A549 (cell line): Measurements from ENCODE around the gene CTIF. TPM values are rescaled to one million over a fixed set of nuclear protein-coding genes. Genes with fewer than 3 reads are reported as not detected.

Experiments used
- ATAC-seq, 2 experiments: fragments of 200-7000 bp in 1 of 2; fragments of >200 bp in 1 of 2; cut with Nextera tagmentation in 1 of 2; cut with Tn5 transposase in 1 of 2; 3 replicates each; pipeline versions ENCODE4 v1.8.0 to v1.9.1; 2018 to 2020; ENCODE audit warnings: mild to moderate bottlenecking in 1 of 2, moderate library complexity in 1 of 2
- CTCF ChIA-PET: fragments of 300-600 bp; sonication (Branson Sonifier 250); formaldehyde crosslinking; extraction: SDS; loops from one replicate; lab custom pipeline; 2021; ENCODE audit warnings: antibody characterized with exemption, inconsistent platforms; lab: Yijun Ruan, JAX
- POLR2A ChIA-PET: fragments of 350-600 bp; formaldehyde crosslinking; extraction: SDS; loops from one replicate; lab custom pipeline; 2021; ENCODE audit warnings: antibody characterized with exemption, inconsistent platforms; lab: Yijun Ruan, JAX
- DNase-seq, 2 experiments: peaks; one replicate each; pipeline versions ENCODE4 v3.0.0 to v3.0.0-alpha.2; 2011 to 2016; ENCODE audit warnings: low read depth in 1 of 2, low spot score in 1 of 2
- FAIRE-seq: peaks from 2 replicates; lab custom pipeline; 2011; peaks lifted over from hg19 to GRCh38; lab: Jason Lieb, UNC
- H3K27ac ChIP-seq, 2 experiments: fragments of >200 bp; sonication (Bioruptor Twin); formaldehyde crosslinking; 3 replicates each; pipeline ENCODE4 v1.5.1; 2016 to 2017
- H3K4me1 ChIP-seq: fragments of >200 bp; sonication (Bioruptor Twin); formaldehyde crosslinking; 3 replicates; pipeline ENCODE4 v1.6.1; 2016
- H3K4me2 ChIP-seq: fragments of >200 bp; sonication (Bioruptor Twin); formaldehyde crosslinking; 3 replicates; pipeline ENCODE4 v1.6.1; 2016
- H3K4me3 ChIP-seq: fragments of >200 bp; sonication (Bioruptor Twin); formaldehyde crosslinking; 3 replicates; pipeline ENCODE4 v1.5.1; 2016
- H3K9me3 ChIP-seq: fragments of >200 bp; sonication (Bioruptor Twin); formaldehyde crosslinking; 3 replicates; pipeline ENCODE4 v1.6.1; 2016
- ATOH8 ChIP-seq: fragments of 250-450 bp; sonication (Bioruptor Pico); IDR thresholded peaks from 2 replicates; pipeline ENCODE4 v1.5.0; 2020; ENCODE audit warnings: low read depth, mild to moderate bottlenecking, moderate library complexity
- BCL3 ChIP-seq: fragments of >200 bp; sonication (Bioruptor Twin); formaldehyde crosslinking; IDR thresholded peaks from 3 replicates; pipeline ENCODE4 v1.6.1; 2016
- BHLHE40 ChIP-seq: IDR thresholded peaks from 2 replicates; pipeline ENCODE4 v1.6.1; 2012; ENCODE audit warnings: low read depth, low read length, inconsistent platforms
- CBX8 ChIP-seq: fragments of 200-600 bp; sonication (generic); IDR thresholded peaks from 2 replicates; pipeline ENCODE4 v1.6.1; 2016
- CEBPB ChIP-seq, 2 experiments: fragments of >200 bp in 1 of 2; sonication (Bioruptor Twin) in 1 of 2; formaldehyde crosslinking in 1 of 2; IDR thresholded peaks; 2 replicates each; pipeline ENCODE4 v1.6.1; 2012 to 2016
- CHD4 ChIP-seq: fragments of 200-600 bp; sonication (generic); IDR thresholded peaks from 2 replicates; pipeline ENCODE4 v1.6.1; 2016; ENCODE audit warnings: antibody characterized with exemption, mild to moderate bottlenecking, borderline replicate concordance
- E2F6 ChIP-seq: IDR thresholded peaks from 2 replicates; pipeline ENCODE4 v1.6.1; 2012; ENCODE audit warnings: low read depth, borderline replicate concordance
- EHF ChIP-seq: fragments of 250-450 bp; sonication (Bioruptor Pico); IDR thresholded peaks from 2 replicates; pipeline ENCODE4 v1.5.0; 2020; ENCODE audit warnings: mild to moderate bottlenecking
- ESRRA ChIP-seq: fragments of 150-350 bp; IDR thresholded peaks from 2 replicates; pipeline ENCODE4 v1.6.1; 2014; ENCODE audit warnings: mild to moderate bottlenecking, low read length, borderline replicate concordance
- HOXA7 ChIP-seq: fragments of 250-450 bp; sonication (Bioruptor Pico); IDR thresholded peaks from 2 replicates; pipeline ENCODE4 v1.5.0; 2020; ENCODE audit warnings: mild to moderate bottlenecking, moderate library complexity
- JUNB ChIP-seq: fragments of >200 bp; sonication (Bioruptor Twin); formaldehyde crosslinking; IDR thresholded peaks from 2 replicates; pipeline ENCODE4 v1.6.1; 2016
- KDM1A ChIP-seq: fragments of 200-600 bp; sonication (generic); IDR thresholded peaks from 2 replicates; pipeline ENCODE4 v1.6.1; 2016; ENCODE audit warnings: low read depth, mild to moderate bottlenecking
- KDM5A ChIP-seq: fragments of 200-600 bp; sonication (generic); IDR thresholded peaks from 2 replicates; pipeline ENCODE4 v1.6.1; 2016; ENCODE audit warnings: antibody characterized with exemption, mild to moderate bottlenecking
- MAX ChIP-seq: IDR thresholded peaks from 2 replicates; pipeline ENCODE4 v1.6.1; 2012
- MYC ChIP-seq: IDR thresholded peaks from 2 replicates; pipeline ENCODE4 v1.6.1; 2012; ENCODE audit warnings: mild to moderate bottlenecking, inconsistent platforms, low read length, improper control_type of control experiment, borderline replicate concordance
- NFE2L2 ChIP-seq: fragments of 150-350 bp; conservative IDR thresholded peaks from 2 replicates; pipeline ENCODE4 v1.6.1; 2014; ENCODE audit warnings: low read length
- POLR2A ChIP-seq: IDR thresholded peaks from 2 replicates; pipeline ENCODE4 v1.6.1; 2012; ENCODE audit warnings: mild to moderate bottlenecking, low read length
- POLR2AphosphoS2 ChIP-seq: conservative IDR thresholded peaks from 2 replicates; pipeline ENCODE4 v1.6.1; 2012; ENCODE audit warnings: low read length, improper control_type of control experiment, inconsistent platforms
- RCOR1 ChIP-seq: fragments of 150-350 bp; IDR thresholded peaks from 2 replicates; pipeline ENCODE4 v1.6.1; 2014; ENCODE audit warnings: antibody characterized with exemption, low read length, low read depth
- RFX5 ChIP-seq: fragments of 450-650 bp; IDR thresholded peaks from 2 replicates; pipeline ENCODE4 v1.7.1; 2014; ENCODE audit warnings: antibody characterized with exemption, mild to moderate bottlenecking, moderate library complexity
- ZC3H11A ChIP-seq: fragments of 450-650 bp; IDR thresholded peaks from 2 replicates; pipeline ENCODE4 v1.6.1; 2014; ENCODE audit warnings: antibody characterized with exemption, mild to moderate bottlenecking
- ZNF302 ChIP-seq: fragments of 250-450 bp; sonication (Bioruptor Pico); IDR thresholded peaks from 2 replicates; pipeline ENCODE4 v1.9.0; 2021; ENCODE audit warnings: inconsistent platforms, mild to moderate bottlenecking, moderate library complexity
- WGBS: methylation state at CpG from one replicate; pipeline ENCODE4 v1.1.6; 2017; ENCODE audit errors: missing lambda C conversion rate; 5-methylcytosine and 5-hydroxymethylcytosine counted together
- polyA plus RNA-seq, 4 experiments: library from polyadenylated mRNA; depleted of rRNA in 3 of 4; stranded (reverse); fragments of >200 nt; fragmentation: RNase III in 1 of 4; extraction: RNeasy Plus Mini Kit Qiagen cat#74134 plus additional on column Dnase treatment in 1 of 4; gene quantifications; 2 replicates in 3 of 4; 3 replicates in 1 of 4; pipeline ENCODE4 v1.2.3, GENCODE V29; 2011 to 2017

Gene CTIF
- polyA plus RNA-seq, 2 of the 4 experiments (the other 2 are of a cell fraction), result 17.0 to 24.7 TPM

GRCh38 chr18:48872234-48873145, 333.7 kb downstream of the CTIF start:
- WGBS, result 69% methylated on average over 18 of the region's 20 CpGs
- CTCF ChIA-PET, result interaction anchor here (1.5 kb wide), 1 partner anchor 98 kb away, joined by 3 read pairs; no protein-coding TSS in a partner anchor
- peak overlapping the region; percentile 78 to 94 for H3K27ac ChIP-seq
- H3K4me1 ChIP-seq, result peaks cover 45% of the 10 kb centered on the region
- no peak for ATAC-seq
- FAIRE-seq, result no peak
- DNase-seq, result no peak
- no peak for TF ChIP-seq BCL3
- no peak for TF ChIP-seq ZC3H11A
- TF ChIP-seq MAX, result no peak
- no peak for TF ChIP-seq RCOR1
- no peak for TF ChIP-seq RFX5
- TF ChIP-seq KDM1A, result no peak
- no peak for TF ChIP-seq E2F6
- TF ChIP-seq POLR2A, result no peak
- no peak for TF ChIP-seq KDM5A
- TF ChIP-seq EHF (CRISPR knock-in tag), result no peak
- no peak for TF ChIP-seq NFE2L2
- no peak for TF ChIP-seq CHD4
- no peaks in the 10 kb centered on the region for H3K9me3 ChIP-seq
- POLR2A ChIA-PET, result no interaction called here
- H3K4me2 ChIP-seq, result peak overlapping the region; percentile 56
- no peak overlapping the region for H3K4me3 ChIP-seq

GRCh38 chr18:48874233-48874632, 335.4 kb downstream of the CTIF start:
- DNase-seq, result no peak
- TF ChIP-seq ATOH8 (CRISPR knock-in tag), result no peak
- TF ChIP-seq POLR2AphosphoS2, result no peak
- TF ChIP-seq MYC, result no peak
- TF ChIP-seq E2F6, result no peak
- TF ChIP-seq BHLHE40, result no peak
- TF ChIP-seq CEBPB (IDR thresholded peaks at IDR 0.05), result no peak
- TF ChIP-seq, all 56 proteins: peak for 0
- no peak overlapping the region; the same call in 1 of the 3 replicates for H3K4me2 ChIP-seq
- POLR2A ChIA-PET, result interaction anchor here (0.6 kb wide), 1 partner anchor 42 kb away, joined by 3 read pairs; no protein-coding TSS in a partner anchor
- WGBS, result 88% methylated on average over 5 of the region's 5 CpGs
- H3K4me1 ChIP-seq, result peaks cover 40% of the 10 kb centered on the region
- no peaks in the 10 kb centered on the region for H3K9me3 ChIP-seq
- peak overlapping the region; percentile 78 to 94 for H3K27ac ChIP-seq
- no peak for ATAC-seq
- H3K4me3 ChIP-seq, result no peak overlapping the region
- FAIRE-seq, result no peak
- CTCF ChIA-PET, result interaction anchor here (0.8 to 1.5 kb wide), 3 partner anchors 10 to 100 kb away, joined by 3 read pairs; no protein-coding TSS in a partner anchor

- no peak for ATAC-seq
- DNase-seq, result no peak
- peaks cover 36% of the 10 kb centered on the region for H3K4me1 ChIP-seq
- CTCF ChIA-PET, result interaction anchor here (0.9 kb wide), 1 partner anchor 9 kb away, joined by 3 read pairs; no protein-coding TSS in a partner anchor
- H3K9me3 ChIP-seq, result no peaks in the 10 kb centered on the region
- 93% methylated on average over 15 of the region's 15 CpGs for WGBS
- no peak overlapping the region for H3K4me2 ChIP-seq
- no peak for TF ChIP-seq ESRRA
- no peak for TF ChIP-seq JUNB
- TF ChIP-seq ZNF302 (CRISPR knock-in tag), result no peak
- no peak for TF ChIP-seq CBX8
- no peak for TF ChIP-seq HOXA7 (CRISPR knock-in tag)
- FAIRE-seq, result no peak
- peak overlapping the region; percentile 78 to 94 for H3K27ac ChIP-seq
- POLR2A ChIA-PET, result interaction anchor here (0.6 kb wide), 1 partner anchor 42 kb away, joined by 3 read pairs; no protein-coding TSS in a partner anchor
- no peak overlapping the region for H3K4me3 ChIP-seq
These were observed 335.9 kb downstream of the CTIF start for GRCh38 chr18:48874701-48875162.
